Heart right ventricle (tissue), 16 donors: ENCODE results near the gene ATP5F1E. TPM values are rescaled to one million over a fixed set of nuclear protein-coding genes. Genes with fewer than 3 reads are reported as not detected.

Experiments
- ATAC-seq, 8 donors: fragments of 200-7000 bp; cut with Tn5 transposase; one replicate each; pipeline ENCODE4 v1.9.1; 2020; ENCODE audit warnings: mild to moderate bottlenecking in 8 of 8, moderate library complexity in 8 of 8, moderate number of reproducible peaks in 1 of 8
- DNase-seq, 2 donors: peaks; one replicate each; pipeline ENCODE4 v3.0.0-alpha.2; 2020
- H3K27ac ChIP-seq, 10 donors: fragments of 200-600 bp; sonication (generic) in 2 of 10; one replicate each; pipeline versions ENCODE4 v1.5.0 to v1.8.0; 2020 to 2022; ENCODE audit warnings: mild to moderate bottlenecking in 3 of 10
- H3K27me3 ChIP-seq, 7 donors: fragments of 200-600 bp; one replicate each; pipeline ENCODE4 v1.8.0; 2021 to 2022; ENCODE audit warnings: mild to moderate bottlenecking in 2 of 7
- H3K36me3 ChIP-seq, 9 donors: fragments of 200-600 bp; sonication (generic) in 1 of 9; one replicate each; pipeline versions ENCODE4 v1.5.0 to v1.8.0; 2020 to 2022; ENCODE audit warnings: mild to moderate bottlenecking in 2 of 9
- H3K4me1 ChIP-seq, 9 donors: fragments of 200-600 bp; sonication (generic) in 1 of 9; one replicate each; pipeline versions ENCODE4 v1.5.0 to v1.8.0; 2020 to 2022; ENCODE audit warnings: mild to moderate bottlenecking in 4 of 9
- H3K4me3 ChIP-seq, 10 donors: fragments of 200-600 bp; sonication (generic) in 2 of 10; one replicate each; pipeline versions ENCODE4 v1.5.0 to v1.8.0; 2020 to 2022; ENCODE audit warnings: mild to moderate bottlenecking in 7 of 10, moderate library complexity in 2 of 10
- H3K9me3 ChIP-seq, 11 donors: fragments of 200-600 bp in 10 of 11; sonication (generic) in 2 of 11; one replicate each; pipeline versions ENCODE4 v1.5.0 to v1.8.0; 2013 to 2022; ENCODE audit warnings: mild to moderate bottlenecking in 2 of 11, control low read depth in 1 of 11, moderate library complexity in 1 of 11
- CTCF ChIP-seq, 9 donors: fragments of 200-600 bp; sonication (generic) in 2 of 9; IDR thresholded peaks; one replicate each; pipeline versions ENCODE4 v1.5.0 to v1.8.0; 2021 to 2022; ENCODE audit warnings: antibody characterized with exemption in 9 of 9, mild to moderate bottlenecking in 5 of 9, moderate library complexity in 1 of 9
- WGBS, 2 donors: extraction: QIAGEN DNeasy Blood & Tissue Kit; methylation state at CpG; one replicate each; pipeline ENCODE4 v1.1.7; 2013; ENCODE audit warnings: inconsistent platforms in 1 of 2; 5-methylcytosine and 5-hydroxymethylcytosine counted together
- intact Hi-C, 10 donors: fragments of 100-400 bp; cut with DNase I; formaldehyde crosslinking; loops; one replicate each; pipeline versions ENCODE4 v1.11.1 to v1.14.2; 2022
- polyA plus RNA-seq, 2 donors: library from polyadenylated mRNA; stranded (reverse); fragments of 200-250 nt; gene quantifications; one replicate each; pipeline ENCODE4 v1.2.3, GENCODE V29; 2013
- total RNA-seq, 10 donors: library from RNA; stranded (reverse); fragmentation: NEBNext Ultra II Directional in 3 of 10; extraction: Animal tissue kit (Norgen Biotek cat#: 25700) in 3 of 10; gene quantifications; one replicate each; pipeline versions ENCODE4 v1.2.1 to v1.2.4, GENCODE V29; 2021 to 2023
- donor health status: Arrhythmogenic right ventricular cardiomyopathy.
- donor health status: ischemic (EF 13 %, LVEDD 7.1; RV severe dilation, severe dysfunction).
- donor health status: healthy with polysubstance abuse.
- donor health status: DM: no; HTN: yes; CAD: no.
- donor health status: DM: no; HTN: no; CAD: no.
- donor health status: ischemic (EF 25% LVEDD 6.9; RV normal size, moderate dysfunction).
- donor health status: ischemic (EF 25% LVEDD 5.7; RV mildly dilated, moderate dysfunction).
- donor health status: healthy.
- donor health status: DM: yes; HTN: yes; CAD: no.
- donor health status: Ischemic cardiomyopathy.
- donor health status: ischemic (EF 35%, LVEDD 5.7; RV mildly dilated, moderate dysfunction).
- donor health status: nonischemic (EF 11% LVEDD 7.7; RV severe dilation, severe dysfunction).
- donor health status: DM: yes; HTN: yes; CAD: no.
- donor health status: PGD.
- donor health status: ischemic (EF 29% LVEDD 5.4; RV normal size, mild dysfunction).
- donor health status: nonischemic (EF 23%, LVEDD 6.1; RV moderate dilation, normal function).

The ATP5F1E gene
- total and polyA plus RNA-seq, 12 donors, result 84.7 to 155 (median 121) TPM

DNA sequence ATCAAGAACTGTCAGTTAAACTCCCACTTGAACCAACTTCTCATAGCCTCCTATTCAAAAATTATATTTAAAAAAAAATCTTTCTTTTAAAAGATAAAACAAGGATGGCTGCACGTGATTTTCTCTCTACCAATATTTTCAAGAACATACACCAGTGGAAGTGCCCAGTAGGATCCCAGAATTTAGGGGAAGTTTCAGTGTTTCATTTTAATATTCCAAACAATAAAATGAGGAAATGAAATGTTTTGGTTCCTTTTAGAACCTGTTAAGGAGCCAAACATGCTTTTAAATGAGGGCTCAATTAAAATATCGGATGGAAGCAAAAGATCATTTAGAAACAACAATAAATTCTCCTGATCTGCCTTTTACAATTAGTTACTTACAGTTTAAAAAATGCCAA, 36.9 kb upstream of the ATP5F1E start:
- Histone ChIP-seq H3K27me3 (peaks cover 0 to 22% (median 0%) of the 10 kb centered on the region in 7 donors), H3K36me3 (no peaks in the 10 kb centered on the region), H3K4me1 (peaks cover 0 to 27% (median 10%) of the 10 kb centered on the region in 9 donors), H3K4me3 (no peak overlapping the region), H3K27ac (no peak overlapping the region), H3K9me3 (no peaks in the 10 kb centered on the region)
- intact Hi-C loops, result no loop called here
- DNase-seq (no peak), ATAC-seq (no peak)
- 33 to 82% methylated on average over 2 of the region's 2 CpGs for WGBS, 2 donors
- no peak for TF ChIP-seq CTCF (IDR thresholded peaks at IDR 0.05)

DNA sequence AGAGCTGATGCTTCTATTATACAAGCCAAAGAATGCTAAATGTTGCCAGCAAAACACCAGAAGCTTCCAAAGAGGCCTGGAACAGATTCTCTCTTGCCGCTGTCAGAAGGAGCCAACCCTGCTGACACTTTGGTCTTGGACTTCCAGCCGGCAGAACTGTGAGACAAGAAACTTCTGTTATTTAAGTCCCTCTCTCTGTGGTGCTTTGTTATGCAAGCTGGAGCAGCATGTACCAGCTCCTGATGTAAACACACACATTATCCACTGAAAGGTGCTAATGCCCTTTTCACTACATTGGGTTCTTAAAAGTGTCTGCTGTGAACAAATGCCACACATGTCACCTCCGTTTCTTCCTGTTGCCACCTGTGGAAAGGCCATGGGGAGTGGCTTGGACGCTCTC, 36.4 kb upstream of the ATP5F1E start:
- Histone ChIP-seq H3K36me3 (no peaks in the 10 kb centered on the region), H3K9me3 (no peaks in the 10 kb centered on the region), H3K4me1 (peaks cover 0 to 30% (median 10%) of the 10 kb centered on the region in 9 donors), H3K27ac (no peak overlapping the region), H3K4me3 (no peak overlapping the region), H3K27me3 (peaks cover 0 to 18% (median 0%) of the 10 kb centered on the region in 7 donors)
- WGBS, 2 donors, result 86 to 87% methylated on average over 4 of the region's 4 CpGs
- no peak for ATAC-seq
- intact Hi-C loops, result no loop called here
- no peak for TF ChIP-seq CTCF (IDR thresholded peaks at IDR 0.05)
- no peak for DNase-seq

DNA sequence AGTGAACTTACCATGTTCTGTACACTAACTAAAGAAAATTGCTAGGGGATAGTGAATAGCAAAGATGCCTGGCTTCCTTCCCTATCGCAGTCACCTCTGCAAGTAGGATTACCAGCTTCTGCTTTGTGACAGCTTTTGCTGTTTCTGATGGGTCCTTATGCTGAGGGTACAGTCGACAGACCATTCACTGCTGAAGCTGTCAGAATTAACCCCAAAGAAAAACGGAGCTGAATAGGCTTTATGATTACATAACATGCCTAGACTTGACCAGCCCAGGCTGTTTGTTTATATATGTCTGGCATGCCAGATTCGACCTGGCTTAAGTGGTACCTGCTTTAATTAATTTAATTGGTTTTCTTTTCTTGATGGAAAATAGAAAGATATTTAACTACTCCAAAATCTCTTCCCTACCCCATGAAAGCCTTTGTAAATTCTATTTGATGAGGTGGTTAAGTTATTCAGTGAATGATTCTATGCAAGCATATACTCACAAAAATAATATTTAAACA, 32.1 kb upstream of the ATP5F1E start:
- peak overlapping the region in 5 of 10 donors; percentile 1 to 39 (median 9) for H3K4me3 ChIP-seq
- 19 to 26% methylated on average over 4 of the region's 4 CpGs for WGBS, 2 donors
- intact Hi-C loops, result loop anchor here in 1 of 10 donors (5.0 kb wide), 1 partner anchor 338 kb away; no protein-coding TSS in a partner anchor

More for the DNA sequence above, 32.1 kb upstream of the ATP5F1E start:
- DNase-seq (no peak), ATAC-seq (peak in 2 of 8 donors; percentile 15 to 60)
- TF ChIP-seq CTCF (IDR thresholded peaks at IDR 0.05), result no peak
- H3K9me3 ChIP-seq, result no peaks in the 10 kb centered on the region
- H3K36me3 ChIP-seq, result no peaks in the 10 kb centered on the region
- H3K27ac ChIP-seq, result peak overlapping the region in 6 of 10 donors; percentile 43 to 65 (median 58)
- peaks cover 0 to 25% (median 14%) of the 10 kb centered on the region in 9 donors for H3K4me1 ChIP-seq
- H3K27me3 ChIP-seq, result peaks cover 0 to 28% (median 0%) of the 10 kb centered on the region in 7 donors
